ENCODE results near the gene DMD.
"Not testable (repeated sequence)": the region's sequence is repeated elsewhere in the genome, so short reads cannot be mapped to it uniquely, and the experiment has no call there.

DMD gene

DNA sequence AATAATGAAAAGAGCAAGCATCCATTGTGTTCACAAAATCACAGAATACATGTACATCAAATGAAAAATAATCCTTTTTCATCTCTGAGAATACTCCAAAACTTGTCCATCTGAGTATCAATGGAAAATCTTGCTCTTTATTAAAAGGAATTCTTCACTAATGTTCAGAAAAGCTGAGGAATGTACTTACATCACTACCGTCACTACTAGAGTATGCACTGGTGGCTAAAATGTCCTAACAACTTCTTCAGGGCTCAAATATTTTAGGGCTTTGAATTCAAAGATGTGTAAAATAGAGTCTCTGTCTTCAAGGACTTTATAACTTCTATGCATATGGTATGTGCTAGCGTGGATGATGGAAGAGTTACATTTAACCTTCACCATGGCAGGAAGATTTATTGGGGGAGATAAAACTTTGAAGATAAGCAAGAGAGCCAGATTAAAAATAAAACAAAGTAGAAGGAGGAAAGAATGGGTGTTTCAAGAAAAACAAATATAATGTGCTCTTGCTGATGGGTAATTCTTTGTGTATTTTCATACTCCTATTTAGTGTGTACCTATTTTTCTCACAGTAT lies 55.1 kb downstream of the DMD start:
- DNase-seq (ENCODE audit: low spot score): no peak

DNA sequence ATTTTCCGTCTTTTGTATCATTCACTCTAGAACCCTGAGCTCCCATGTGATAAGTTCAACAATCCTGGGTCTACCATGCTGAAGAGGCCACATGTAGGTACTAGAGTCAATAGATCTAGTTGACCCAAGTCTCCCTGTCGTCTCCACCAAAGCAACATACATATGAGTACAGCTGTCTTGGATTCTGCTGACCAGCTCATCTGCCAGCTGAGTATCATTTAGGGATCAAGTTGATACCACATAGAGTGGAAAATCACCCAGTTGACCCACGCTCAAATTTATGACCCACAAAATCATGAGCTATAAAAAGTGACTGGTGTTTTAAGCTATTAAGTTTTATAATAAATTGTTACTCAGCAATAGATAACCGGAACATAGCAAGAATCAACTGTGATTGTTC lies 61.8 kb downstream of the DMD start:
- no peak for DNase-seq (ENCODE audit: low spot score)

DNA sequence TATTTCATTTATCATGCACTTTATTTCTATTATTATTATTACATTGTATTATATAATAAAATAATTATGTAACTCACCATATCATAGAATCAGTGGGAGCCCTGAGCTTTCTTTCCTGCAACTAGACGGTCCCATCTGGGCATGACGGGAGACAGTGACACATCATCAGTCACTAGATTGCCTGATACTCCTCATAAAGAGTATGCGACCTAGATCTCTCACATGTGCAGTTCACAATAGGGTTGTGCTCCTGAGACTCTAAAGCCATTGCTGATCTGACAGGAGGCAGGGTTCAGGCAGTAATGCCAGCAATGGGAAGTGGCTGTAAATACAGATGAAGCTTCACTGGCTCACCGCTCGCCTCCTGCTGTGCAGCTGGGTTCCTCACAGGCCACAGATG lies 62.3 kb downstream of the DMD start:
- no peak for DNase-seq (ENCODE audit: low spot score)

DNA sequence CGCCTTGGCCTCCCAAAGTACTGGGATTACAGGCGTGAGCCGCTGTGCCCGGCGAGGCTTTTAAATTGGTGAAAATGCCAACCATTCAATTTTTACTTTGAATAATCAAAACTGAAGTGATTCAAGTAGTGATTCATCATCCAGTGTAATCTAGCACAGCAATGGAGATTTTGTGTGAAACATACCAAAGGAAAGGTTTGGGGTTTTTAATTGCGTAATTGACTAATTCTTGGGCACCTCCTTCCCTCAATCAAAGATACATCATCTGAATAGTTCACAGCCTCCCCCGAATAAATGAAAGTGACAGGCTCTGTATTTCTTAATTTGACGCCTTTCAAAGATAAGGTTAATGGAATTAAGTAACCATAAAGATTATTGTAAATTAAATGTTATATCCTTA lies 69.0 kb downstream of the DMD start:
- no peak for DNase-seq (ENCODE audit: low spot score)

DNA sequence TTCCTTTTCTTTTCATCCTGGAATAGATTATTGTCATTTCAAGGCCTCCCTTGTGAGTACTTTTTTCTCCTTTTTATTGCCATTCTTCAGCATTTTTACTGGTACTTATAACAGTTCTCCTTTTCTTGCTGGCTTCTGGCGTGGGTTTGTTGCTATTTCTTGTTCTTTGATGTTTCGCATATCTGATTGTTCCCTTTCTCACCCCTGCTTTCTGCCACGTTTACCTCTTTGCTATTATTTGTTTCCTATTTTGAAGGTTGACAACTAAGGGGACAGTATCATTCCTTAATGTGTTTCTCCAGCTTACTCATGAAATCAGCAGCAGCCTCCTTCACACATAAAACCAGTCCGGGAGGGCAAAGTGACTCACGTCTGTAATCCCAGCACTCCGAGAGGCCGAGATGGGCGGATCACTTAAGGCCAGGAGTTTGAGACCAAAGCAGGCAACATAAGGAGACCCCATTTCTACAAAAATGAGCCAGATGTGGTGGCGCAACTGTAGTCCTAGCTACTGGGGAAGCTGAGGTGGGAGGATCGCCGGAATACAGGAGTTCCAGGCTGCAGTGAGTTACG lies 72.6 kb downstream of the DMD start:
- DNase-seq (ENCODE audit: low spot score): no peak

DNA sequence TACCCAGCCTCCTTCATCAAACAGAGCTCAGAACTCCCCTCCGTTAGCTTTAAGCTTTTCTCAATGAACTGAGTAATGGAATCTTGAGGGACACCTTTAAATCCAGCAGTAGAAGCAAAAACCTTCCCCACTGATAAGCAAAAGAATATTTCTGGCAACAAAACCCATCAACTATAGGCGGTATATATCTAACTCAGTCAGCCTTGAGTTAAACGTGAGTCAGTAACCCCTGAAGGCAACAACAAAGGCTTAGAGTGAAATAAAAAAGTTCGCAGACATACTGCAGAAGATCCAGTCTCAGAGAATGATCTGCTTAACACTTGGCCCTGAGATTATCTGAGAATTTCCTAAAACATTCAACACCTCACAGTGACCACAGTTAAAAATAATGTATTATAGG lies 77.2 kb downstream of the DMD start:
- no peak for DNase-seq (ENCODE audit: low spot score)

DNA sequence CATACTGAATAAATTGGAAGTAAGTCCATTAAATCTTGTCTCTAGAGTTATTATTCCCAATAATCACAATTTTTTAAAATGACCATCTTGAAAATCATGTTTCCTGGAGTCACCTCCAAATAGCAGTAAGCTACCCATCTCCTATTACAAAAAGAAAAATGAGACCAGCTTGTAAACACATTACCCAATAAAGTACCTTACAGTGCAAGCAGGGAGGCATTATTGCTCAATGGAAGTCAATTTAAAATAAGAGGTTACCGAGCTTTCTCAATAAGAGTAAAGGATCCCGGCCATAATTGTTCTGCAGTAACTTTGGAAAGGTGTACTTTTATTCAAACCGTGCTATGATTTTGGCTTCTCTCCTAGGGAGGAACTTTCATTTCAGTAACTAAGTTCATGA lies 78.0 kb downstream of the DMD start:
- no peak for DNase-seq (ENCODE audit: low spot score)

DNA sequence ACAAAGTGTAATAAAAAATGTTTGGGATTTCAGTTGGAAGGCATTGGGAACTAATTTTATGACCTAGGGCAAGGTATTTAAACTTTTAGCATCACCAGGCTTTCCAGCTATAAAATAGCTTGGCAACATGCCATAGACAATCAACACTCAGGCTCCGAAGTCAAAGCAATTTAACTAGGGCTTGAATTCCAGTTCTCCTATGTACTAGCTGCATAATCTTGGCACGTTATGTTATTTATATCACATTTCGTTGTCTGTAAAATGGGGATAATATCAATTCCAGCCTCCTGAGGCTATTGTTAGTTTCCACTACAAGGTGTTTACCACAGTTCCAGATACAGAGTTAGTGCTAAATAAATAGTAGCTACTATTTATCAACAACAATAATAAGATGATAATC lies 78.8 kb downstream of the DMD start:
- no peak for DNase-seq (ENCODE audit: low spot score)

DNA sequence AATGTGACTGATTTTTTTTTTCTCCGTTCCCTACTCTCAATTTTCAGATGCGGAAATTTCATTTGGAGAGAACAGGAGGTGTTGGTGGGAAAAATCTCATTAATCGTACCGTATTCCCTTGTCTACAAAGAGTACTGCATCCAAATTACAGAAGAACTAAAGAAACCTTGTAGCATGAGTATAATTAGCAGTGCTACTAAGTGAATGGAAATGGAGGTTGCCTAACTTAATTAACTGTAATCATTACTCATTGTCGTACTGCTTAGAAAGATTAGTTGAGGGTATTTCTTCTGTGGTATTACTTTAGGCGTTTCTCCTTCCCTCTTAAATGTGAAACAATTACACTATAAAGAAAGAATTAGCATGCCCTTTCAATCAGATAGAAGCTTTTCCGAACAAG lies 81.7 kb downstream of the DMD start:
- DNase-seq (ENCODE audit: low spot score): no peak

DNA sequence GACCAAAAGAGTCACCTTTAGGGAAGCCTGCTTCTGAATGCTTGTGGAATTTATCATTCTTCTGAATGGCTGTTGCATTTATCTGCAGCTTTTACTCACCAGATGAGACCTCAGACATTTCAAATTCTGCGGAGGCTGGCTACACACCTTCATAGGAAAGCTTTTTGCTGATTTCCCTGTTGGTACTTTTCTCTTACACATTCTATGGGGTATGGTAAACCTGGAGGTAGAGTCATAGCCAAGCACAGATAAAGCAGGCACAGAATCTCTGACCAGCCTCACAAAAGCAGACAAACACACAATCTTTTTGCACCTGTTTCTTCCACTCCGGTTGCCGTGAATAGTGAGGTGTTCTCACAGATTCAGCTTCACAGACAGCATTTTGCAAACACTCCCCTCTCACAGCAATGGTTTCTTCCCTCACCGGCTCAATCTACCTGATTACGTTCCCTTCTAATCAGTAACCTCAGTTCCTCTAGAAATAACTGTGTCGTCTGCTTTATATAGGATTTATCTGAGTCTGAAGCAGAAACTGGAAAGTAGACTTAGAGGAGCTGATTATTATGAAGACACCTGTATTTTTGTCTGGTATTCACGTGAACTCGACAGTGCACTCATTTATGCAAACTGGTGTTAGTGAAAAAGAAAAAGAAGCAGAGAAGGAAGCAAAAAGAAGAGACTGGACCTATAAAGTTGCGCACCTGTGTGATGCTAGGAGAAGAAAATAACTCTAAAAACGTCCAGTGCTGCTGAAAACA lies 83.1 kb downstream of the DMD start:
- peak; percentile 45 for DNase-seq (ENCODE audit: low spot score)

DNA sequence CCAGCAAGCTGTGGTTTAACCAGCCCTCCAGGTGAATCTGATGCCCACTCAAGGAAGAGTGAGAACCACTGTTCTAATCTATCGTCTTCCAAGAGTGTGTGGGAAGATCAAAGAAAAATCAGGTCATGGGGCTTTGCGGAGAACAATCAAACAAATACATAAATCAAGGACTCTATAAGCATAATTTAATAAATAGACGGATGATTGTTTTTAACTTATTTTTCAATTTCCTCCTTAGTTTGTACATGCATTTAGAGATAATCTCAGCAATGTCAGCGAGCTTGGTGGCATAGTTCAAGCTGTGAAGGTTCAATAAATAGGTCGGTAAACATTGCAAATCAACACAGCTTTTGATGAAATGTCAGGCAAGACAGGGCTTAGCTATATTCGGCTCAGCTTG lies 84.9 kb downstream of the DMD start:
- no peak for DNase-seq (ENCODE audit: low spot score)

DNA sequence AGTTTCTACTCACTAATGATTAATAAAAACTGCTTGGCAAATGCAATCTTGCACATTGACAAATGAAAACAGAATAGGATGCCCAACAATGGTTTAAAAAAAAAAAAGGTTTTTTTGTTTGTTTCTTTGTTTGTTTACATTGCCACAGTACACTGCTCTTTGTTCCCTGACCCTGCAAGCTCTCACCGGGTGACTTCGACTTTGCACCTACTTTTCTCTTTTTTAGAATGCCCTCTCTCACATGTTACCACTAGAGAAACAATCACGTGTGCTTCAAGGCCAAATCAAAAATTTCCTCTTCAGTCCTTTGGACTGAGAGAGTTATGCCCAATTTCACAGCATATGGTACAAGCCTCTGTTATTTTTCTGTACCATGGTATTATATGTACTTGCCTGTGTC lies 101.5 kb downstream of the DMD start:
- no peak for DNase-seq (ENCODE audit: low spot score)

DNA sequence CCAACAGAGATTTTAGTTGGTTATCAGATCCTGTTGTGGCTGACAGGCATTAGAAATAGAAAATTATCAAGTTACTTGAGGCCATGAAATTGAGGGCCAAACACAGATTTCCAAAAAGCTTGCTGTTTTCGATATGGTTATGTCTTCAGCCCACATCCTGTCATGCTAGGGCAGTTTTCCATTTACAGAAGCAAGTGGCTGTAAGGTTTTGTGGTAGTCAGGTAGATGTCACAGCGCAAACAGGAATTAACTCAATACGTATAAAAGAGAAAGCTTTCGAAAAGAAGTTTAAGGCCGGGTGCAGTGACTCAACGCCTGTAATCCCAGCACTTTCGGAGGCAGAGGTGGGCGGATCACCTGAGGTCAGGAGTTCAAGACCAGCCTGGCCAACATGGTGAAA lies 104.6 kb downstream of the DMD start:
- no peak for DNase-seq (ENCODE audit: low spot score)

DNA sequence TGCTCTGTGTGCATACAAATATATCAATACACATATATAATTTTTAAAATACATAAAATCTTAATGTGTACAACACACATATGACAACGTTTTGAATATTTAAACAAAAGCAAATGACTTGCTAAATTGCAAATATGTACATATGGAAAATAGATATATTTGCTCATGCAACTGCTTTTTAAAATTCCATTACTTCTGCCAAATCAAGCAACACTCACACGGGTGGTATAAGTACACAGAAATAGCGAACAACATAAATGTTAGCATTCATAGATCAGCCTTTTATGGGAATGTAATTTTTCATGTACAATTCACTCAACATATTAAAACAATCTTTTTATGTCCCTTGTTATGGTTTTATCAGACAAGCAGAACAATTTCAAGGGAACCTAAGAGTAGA lies 116.3 kb downstream of the DMD start:
- no peak for DNase-seq (ENCODE audit: low spot score)

DNA sequence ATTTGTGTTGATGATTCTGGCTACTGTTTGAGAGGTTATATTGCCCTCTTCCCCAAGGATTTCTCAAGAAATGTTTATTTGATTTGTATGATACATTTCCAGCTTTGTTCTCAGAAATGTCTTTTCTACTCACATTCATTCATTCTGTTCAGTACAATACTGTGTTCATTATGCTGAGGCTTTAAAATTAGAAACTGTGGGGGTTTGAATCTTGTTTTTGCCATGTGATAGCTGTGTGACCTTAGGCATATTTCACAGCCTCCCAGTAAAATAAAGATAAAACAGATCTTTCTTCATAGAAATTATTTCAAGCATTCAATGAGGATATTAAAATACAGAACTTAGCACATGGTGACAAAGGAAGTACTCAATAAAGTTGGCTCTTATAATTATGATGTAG lies 123.9 kb downstream of the DMD start:
- DNase-seq (ENCODE audit: low spot score): no peak

DNA sequence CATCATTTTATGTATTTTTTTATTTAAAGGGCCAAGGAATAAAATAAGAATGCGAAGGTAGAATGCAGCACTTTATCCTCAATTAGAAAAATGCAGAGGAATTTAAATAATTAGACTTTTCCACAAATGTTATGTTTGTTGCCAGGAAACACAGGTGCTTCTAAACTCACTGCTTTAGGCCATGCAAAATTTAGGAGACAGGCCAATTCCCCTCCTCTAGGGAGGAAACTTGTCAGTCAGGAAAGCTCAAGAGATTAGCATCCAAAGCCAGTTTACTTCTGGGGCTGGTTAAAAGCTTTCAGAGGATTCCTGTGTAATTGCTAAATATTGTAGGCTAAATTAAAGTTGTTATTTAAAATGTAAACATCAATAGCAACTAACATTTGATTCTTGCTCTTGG lies 124.5 kb downstream of the DMD start:
- no peak for DNase-seq (ENCODE audit: low spot score)

DNA sequence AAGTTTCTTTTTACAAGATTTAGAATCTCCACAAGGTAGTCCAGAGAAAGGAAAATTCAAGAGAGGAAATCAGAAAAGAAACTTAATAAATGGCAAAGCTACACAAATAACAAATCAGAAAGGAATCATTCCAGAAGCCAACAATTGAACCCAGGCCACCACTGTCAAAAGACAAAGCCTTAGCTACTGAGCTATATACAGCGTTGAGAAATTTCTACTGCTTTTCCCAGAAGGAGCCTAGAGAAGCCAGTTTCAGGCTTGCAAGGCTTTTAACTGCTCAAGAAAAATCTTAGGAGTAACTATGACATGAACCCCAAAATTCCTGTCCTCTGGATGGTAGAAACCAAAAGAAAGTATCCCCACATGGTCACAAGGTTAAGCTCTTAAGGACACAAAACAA lies 129.0 kb downstream of the DMD start:
- DNase-seq (ENCODE audit: low spot score): no peak

DNA sequence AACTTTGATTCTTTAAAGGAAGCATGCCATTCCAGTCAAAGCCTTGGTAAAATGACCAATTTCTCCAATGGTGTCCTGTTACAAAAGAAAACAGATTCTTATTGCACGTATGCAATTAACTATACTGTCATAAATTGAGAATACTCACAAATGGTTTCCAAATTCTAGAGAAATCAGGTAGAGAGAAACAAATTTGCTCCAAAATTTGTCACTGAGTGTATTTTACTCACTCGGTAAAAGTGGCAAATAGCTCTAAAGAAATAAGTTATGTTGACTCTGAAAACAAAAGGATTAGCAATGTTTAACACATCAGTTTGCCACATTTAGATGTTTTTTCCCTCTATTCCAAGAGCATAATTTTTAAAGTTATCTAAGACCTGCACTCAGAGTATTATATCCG lies 133.1 kb downstream of the DMD start:
- DNase-seq (ENCODE audit: low spot score): peak; percentile 0

DNA sequence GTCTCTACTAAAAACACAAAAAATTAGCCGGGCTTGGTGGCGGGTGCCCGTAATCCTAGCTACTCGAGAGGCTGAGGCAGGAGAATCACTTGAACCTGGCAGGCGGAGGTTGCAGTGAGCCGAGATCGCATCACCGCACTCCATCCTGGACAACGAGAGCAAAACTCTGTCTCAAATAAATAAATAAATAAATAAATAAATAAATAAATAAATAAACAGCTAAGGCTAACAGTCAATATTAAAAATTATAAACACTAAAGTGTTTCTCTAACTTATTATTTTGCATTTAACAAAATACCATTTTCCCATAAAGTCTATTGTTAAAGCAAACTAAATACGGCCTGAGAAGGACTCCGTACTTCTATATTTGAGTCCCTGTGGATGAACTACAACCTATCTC lies 137.7 kb downstream of the DMD start:
- not testable (repeated sequence) for DNase-seq (ENCODE audit: low spot score)

DNA sequence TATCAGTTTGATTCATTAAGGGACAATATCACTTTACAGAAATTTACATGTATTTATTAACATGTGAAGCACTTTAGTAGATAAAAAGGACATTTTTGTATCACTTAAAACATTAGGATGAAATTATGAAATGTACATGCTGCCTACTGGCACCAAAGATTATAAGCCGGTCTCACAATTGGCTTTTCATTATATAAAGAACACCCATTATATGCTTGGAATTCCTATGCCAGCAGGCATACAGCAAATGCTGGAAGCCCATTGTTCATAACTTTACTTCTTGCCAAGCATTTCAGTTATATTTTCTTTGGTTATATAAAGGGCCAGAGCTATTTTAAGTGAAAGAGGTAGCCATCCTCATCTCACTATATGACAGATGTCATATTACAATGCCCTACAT lies 145.9 kb downstream of the DMD start:
- DNase-seq (ENCODE audit: low spot score): no peak

DNA sequence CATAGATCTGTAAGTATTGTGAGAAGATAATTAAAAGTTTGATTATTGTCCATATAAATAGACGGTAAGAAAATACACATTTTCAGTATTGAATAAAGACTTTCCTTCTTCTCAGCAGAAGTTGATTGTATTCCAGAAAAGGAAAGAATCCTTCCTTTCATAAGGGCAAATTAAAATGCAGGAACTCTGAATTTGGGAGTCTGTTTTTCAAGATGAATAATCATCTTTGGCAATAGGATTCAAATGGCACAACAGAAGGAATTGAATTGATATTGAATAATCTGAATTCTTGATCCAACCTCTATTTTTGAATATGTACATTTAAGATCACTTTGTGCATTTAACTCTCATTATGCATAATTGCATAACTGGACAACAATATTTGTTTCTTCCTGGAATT lies 149.3 kb downstream of the DMD start:
- no peak for DNase-seq (ENCODE audit: low spot score)

DNA sequence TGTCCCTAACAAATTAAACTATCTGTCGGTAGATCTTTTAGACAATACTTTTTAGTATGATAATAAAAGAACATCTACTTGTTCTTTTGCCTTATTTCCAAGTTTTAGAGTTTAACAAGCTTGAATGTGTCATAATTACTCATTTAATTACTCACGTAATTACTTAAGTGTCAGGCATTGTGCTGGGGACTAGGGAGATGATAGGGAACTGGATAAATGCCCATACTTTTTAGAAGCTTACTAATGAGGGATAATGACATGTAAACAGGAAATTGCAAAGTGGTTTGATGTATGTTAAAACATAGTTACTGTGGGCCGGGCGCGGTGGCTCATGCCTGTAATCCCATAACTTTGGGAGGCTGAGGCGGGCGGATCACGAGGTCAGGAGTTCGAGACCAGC lies 158.3 kb downstream of the DMD start:
- no peak for DNase-seq (ENCODE audit: low spot score)

DNA sequence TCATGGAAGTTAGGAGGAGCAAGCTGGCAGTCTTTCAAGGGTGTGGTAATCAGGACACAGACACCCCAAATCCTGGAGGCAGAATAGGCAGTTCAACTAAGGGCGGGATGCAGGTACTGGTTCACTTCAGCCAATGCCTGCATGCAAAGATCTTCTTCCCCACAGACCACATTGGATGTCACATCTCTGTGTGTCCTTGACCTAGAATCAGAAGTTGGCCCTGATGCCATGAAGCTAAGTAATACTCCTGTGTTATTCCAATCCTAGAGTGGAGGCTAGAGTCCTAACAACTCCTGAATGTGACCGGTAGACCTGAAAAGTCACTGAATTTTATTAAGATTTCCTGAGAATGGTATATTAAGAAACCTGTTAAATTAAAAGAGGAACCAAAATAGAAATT lies 165.5 kb downstream of the DMD start:
- no peak for DNase-seq (ENCODE audit: low spot score)

DNA sequence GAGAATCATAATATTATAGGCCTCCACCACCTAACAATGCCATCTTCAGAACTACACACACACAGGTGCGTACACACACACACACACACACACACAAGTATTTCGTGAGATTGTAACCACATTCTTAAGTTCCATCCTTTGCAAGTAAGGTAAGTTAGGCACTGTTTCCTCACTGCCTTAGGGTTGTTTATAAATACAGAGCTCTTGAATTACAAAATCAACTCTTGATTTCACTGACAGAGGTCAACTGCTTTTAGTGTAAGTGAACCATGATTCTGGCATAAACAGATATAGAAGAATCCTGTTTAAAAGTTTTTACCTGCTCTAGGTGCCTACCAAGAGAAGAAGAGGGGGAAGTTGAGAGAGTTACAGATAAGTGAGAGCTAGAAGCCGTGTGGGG lies 166.1 kb downstream of the DMD start:
- DNase-seq (ENCODE audit: low spot score): no peak
